ENCODE results near the gene ACER1. TPM values are rescaled to one million over a fixed set of nuclear protein-coding genes. Genes with fewer than 3 reads are reported as not detected.

ACER1 gene
- total and polyA plus RNA-seq, 2 experiments from 2014 or later, result not detected

DNA sequence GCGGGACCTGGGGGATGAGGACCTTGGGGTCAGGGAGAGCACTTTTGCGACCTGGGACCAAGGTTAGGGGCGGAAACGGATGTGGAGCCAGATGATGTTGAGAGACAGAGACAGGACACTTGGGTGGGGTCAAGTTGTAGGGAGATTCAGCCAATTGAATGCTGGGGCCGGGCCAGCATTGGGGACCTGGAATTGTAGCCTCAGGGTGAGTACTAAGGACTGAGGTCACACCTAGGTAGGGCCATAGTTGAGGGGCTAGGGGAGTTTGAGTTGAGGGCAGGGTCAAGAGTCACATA lies 40.3 kb upstream of the ACER1 start:
- H3K4me3 ChIP-seq, result peak overlapping the region; percentile 56
- peaks cover 7% of the 10 kb centered on the region for H3K36me3 ChIP-seq
- no peak for DNase-seq (ENCODE audit: low read depth in 1 of 2, low spot score in 1 of 2)
- TF ChIP-seq, protein P1, sequence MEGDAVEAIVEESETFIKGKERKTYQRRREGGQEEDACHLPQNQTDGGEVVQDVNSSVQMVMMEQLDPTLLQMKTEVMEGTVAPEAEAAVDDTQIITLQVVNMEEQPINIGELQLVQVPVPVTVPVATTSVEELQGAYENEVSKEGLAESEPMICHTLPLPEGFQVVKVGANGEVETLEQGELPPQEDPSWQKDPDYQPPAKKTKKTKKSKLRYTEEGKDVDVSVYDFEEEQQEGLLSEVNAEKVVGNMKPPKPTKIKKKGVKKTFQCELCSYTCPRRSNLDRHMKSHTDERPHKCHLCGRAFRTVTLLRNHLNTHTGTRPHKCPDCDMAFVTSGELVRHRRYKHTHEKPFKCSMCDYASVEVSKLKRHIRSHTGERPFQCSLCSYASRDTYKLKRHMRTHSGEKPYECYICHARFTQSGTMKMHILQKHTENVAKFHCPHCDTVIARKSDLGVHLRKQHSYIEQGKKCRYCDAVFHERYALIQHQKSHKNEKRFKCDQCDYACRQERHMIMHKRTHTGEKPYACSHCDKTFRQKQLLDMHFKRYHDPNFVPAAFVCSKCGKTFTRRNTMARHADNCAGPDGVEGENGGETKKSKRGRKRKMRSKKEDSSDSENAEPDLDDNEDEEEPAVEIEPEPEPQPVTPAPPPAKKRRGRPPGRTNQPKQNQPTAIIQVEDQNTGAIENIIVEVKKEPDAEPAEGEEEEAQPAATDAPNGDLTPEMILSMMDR (IDR thresholded peaks at IDR 0.05; ENCODE audit: low read depth, low read length), result no peak
- H3K4me1 ChIP-seq (ENCODE audit: low read depth), result peaks cover 4% of the 10 kb centered on the region
- peak overlapping the region; percentile 4 for H3K27ac ChIP-seq
- no peaks in the 10 kb centered on the region for H3K9me3 ChIP-seq (ENCODE audit: low read depth)
- no peaks in the 10 kb centered on the region for H3K27me3 ChIP-seq

DNA sequence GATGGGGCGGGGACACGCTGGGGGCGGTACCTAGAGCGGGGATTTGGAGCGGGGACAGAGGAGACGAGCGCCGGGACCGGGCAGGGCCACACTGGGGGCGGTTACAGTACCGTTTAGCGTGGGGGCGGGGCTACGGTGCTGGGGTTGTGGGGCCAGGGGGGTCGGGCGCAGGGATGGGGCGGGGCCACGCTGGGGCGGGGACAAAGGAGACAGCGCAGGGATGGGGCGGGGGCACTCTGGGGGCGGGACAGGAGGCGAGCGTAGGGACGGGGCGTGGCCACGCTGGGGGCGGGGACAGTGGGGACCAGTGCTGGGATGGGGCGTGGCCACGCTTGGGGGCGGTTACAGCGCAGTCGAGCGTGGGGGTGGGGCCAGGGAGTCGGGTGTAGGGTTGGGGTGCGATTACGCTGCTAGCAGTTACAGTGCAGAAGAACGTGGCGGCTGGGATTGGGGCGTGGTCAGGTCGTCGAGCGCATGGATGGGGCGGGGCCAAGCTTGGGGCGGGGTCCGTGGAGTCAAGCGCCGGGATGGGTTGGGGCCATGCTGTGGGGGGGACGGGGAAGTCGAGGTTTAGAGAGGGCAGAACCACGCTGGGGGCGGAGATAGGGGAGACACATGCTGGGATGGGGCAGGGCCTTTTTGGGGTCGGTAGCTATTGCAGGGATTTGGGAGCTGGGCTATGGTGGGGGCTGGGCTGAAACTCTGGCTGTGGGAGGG lies 39.8 kb upstream of the ACER1 start:
- Histone ChIP-seq H3K4me3 (peak overlapping the region; percentile 56), H3K9me3 (ENCODE audit: low read depth) (no peaks in the 10 kb centered on the region), H3K27me3 (no peaks in the 10 kb centered on the region), H3K4me1 (ENCODE audit: low read depth) (peaks cover 4% of the 10 kb centered on the region), H3K27ac (peak overlapping the region; percentile 96), H3K36me3 (peaks cover 12% of the 10 kb centered on the region)
- TF ChIP-seq, protein P1 (IDR thresholded peaks at IDR 0.05; ENCODE audit: low read depth, low read length), result no peak
- DNase-seq (ENCODE audit: low read depth in 1 of 2, low spot score in 1 of 2), result peak; percentile 99 to 100

DNA sequence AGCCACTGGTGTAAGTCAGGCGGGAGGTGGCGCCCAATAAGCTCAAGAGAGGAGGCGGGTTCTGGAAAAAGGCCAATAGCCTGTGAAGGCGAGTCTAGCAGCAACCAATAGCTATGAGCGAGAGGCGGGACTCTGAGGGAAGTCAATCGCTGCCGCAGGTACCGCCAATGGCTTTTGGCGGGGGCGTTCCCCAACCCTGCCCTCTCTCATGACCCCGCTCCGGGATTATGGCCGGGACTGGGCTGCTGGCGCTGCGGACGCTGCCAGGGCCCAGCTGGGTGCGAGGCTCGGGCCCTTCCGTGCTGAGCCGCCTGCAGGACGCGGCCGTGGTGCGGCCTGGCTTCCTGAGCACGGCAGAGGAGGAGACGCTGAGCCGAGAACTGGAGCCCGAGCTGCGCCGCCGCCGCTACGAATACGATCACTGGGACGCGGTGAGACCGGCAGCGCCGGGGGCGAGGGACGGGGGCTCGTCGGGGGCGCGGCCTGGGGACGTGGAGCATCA lies 39.2 kb upstream of the ACER1 start, which contains the start of gene ALKBH7:
ALKBH7 (plus strand) TSS at position 201 of the 502 bp plus-strand sequence; CDS start at position 228, 27 bp downstream.
- TF ChIP-seq, protein P1 (IDR thresholded peaks at IDR 0.05; ENCODE audit: low read depth, low read length), result no peak
- H3K4me3 ChIP-seq, result peak within 1 kb of the TSS; percentile 56
- H3K27me3 ChIP-seq, result no peaks in the 10 kb centered on the region
- H3K9me3 ChIP-seq (ENCODE audit: low read depth), result no peaks in the 10 kb centered on the region
- H3K27ac ChIP-seq, result peak within 1 kb of the TSS; percentile 96
- peak; percentile 100 for DNase-seq (ENCODE audit: low read depth in 1 of 2, low spot score in 1 of 2)
- H3K4me1 ChIP-seq (ENCODE audit: low read depth), result peaks cover 4% of the 10 kb centered on the region
- peaks cover 16% of the 10 kb centered on the region for H3K36me3 ChIP-seq

DNA sequence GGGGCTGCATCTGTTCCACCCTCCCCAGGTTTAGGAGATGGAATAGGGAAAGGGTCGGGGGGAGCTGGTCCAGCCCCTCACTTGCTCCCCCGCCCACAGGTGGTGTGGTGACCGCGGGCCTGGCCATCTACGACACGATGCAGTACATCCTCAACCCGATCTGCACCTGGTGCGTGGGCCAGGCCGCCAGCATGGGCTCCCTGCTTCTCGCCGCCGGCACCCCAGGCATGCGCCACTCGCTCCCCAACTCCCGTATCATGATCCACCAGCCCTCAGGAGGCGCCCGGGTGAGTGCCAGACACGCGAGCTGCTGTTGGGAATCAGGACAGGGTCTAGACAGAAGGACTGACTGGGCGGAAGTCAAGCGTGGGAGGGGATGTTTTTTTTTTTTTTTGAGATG lies 30.9 kb upstream of the ACER1 start:
- DNase-seq (ENCODE audit: low read depth in 1 of 2, low spot score in 1 of 2), result no peak
- Histone ChIP-seq H3K4me3 (no peak overlapping the region), H3K36me3 (peaks cover 34% of the 10 kb centered on the region), H3K4me1 (ENCODE audit: low read depth) (no peaks in the 10 kb centered on the region), H3K9me3 (ENCODE audit: low read depth) (no peaks in the 10 kb centered on the region), H3K27ac (no peak overlapping the region), H3K27me3 (no peaks in the 10 kb centered on the region)
- TF ChIP-seq, protein P1 (IDR thresholded peaks at IDR 0.05; ENCODE audit: low read depth, low read length), result no peak

DNA sequence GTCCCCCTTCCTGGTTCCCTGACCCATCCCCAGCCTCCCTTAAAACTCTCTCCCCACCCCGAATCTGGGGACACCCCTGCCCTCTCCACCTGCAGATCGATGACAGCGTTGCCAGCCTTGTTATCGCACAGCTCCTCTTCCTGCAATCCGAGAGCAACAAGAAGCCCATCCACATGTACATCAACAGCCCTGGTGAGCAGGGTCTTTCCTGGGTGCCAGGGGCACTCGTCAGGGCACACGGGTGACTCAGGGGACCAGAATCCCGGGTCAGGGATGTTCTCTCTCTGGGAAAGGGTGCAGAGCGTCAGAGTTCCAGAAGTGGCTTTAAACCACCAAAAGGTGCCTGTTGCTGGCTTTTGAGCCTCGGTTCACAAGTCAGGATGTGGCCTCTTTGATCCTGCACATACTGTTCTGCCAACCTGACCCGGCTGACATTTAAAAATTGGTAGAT lies 29.0 kb upstream of the ACER1 start:
- Histone ChIP-seq H3K27me3 (no peaks in the 10 kb centered on the region), H3K27ac (no peak overlapping the region), H3K4me3 (peak overlapping the region; percentile 79), H3K9me3 (ENCODE audit: low read depth) (no peaks in the 10 kb centered on the region), H3K4me1 (ENCODE audit: low read depth) (no peaks in the 10 kb centered on the region), H3K36me3 (peaks cover 21% of the 10 kb centered on the region)
- TF ChIP-seq, protein P1 (IDR thresholded peaks at IDR 0.05; ENCODE audit: low read depth, low read length), result no peak
- DNase-seq (ENCODE audit: low read depth in 1 of 2, low spot score in 1 of 2), result no peak

Measured in cardiac muscle cell (in vitro differentiated cells and primary cell).